Activated CD4-positive, alpha-beta T cell treated with anti-CD3 and anti-CD28 coated beads for 36 hours (primary cell): ENCODE data around the gene CLDN6. TPM values are rescaled to one million over a fixed set of nuclear protein-coding genes. Genes with fewer than 3 reads are reported as not detected.

Source experiments
- ATAC-seq: fragments of 200-7000 bp; cut with Tn5 transposase; one replicate; pipeline ENCODE4 v1.10.0; 2021; ENCODE audit warnings: mild to moderate bottlenecking, moderate library complexity
- CTCF ChIA-PET: fragments of 350-600 bp; sonication (Branson Sonifier 250); formaldehyde crosslinking; loops from one replicate; lab custom pipeline; 2021; ENCODE audit warnings: antibody characterized with exemption; lab: Charles Lee
- POLR2A ChIA-PET: fragments of 350-600 bp; sonication (Branson Sonifier 250); formaldehyde crosslinking; loops from one replicate; lab custom pipeline; 2021; ENCODE audit warnings: antibody characterized with exemption, inconsistent platforms; lab: Charles Lee
- DNase-seq: peaks from one replicate; pipeline ENCODE4 v3.0.0-alpha.2; 2020
- H3K27ac Mint-ChIP-seq: one replicate; pipeline ENCODE4 v1.8.0; 2021; ENCODE audit warnings: mixed read lengths
- H3K27me3 Mint-ChIP-seq: one replicate; pipeline ENCODE4 v1.8.0; 2021; ENCODE audit warnings: mixed read lengths
- H3K36me3 Mint-ChIP-seq: one replicate; pipeline ENCODE4 v1.8.0; 2021; ENCODE audit warnings: low read depth, mixed read lengths
- H3K4me1 Mint-ChIP-seq: one replicate; pipeline ENCODE4 v1.8.0; 2021; ENCODE audit warnings: mixed read lengths
- H3K4me3 Mint-ChIP-seq: one replicate; pipeline ENCODE4 v1.8.0; 2021; ENCODE audit warnings: mild to moderate bottlenecking, moderate library complexity, mixed read lengths
- H3K9me3 Mint-ChIP-seq: one replicate; pipeline ENCODE4 v1.8.0; 2021; ENCODE audit warnings: low read depth, mixed read lengths
- intact Hi-C, 2 experiments: fragments of 100-400 bp; cut with DNase I in 1 of 2; cut with micrococcal nuclease in 1 of 2; formaldehyde crosslinking; loops; one replicate each; pipeline versions ENCODE4 v1.14.2 to v1.15.1; 2022 to 2024; cut with DNase I, micrococcal nuclease
- total RNA-seq, 2 experiments: library from RNA; stranded (reverse); gene quantifications; one replicate each; pipeline ENCODE4 v1.2.3, GENCODE V29; 2021

Gene CLDN6, protein sequence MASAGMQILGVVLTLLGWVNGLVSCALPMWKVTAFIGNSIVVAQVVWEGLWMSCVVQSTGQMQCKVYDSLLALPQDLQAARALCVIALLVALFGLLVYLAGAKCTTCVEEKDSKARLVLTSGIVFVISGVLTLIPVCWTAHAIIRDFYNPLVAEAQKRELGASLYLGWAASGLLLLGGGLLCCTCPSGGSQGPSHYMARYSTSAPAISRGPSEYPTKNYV
- total RNA-seq: not detected

DNA sequence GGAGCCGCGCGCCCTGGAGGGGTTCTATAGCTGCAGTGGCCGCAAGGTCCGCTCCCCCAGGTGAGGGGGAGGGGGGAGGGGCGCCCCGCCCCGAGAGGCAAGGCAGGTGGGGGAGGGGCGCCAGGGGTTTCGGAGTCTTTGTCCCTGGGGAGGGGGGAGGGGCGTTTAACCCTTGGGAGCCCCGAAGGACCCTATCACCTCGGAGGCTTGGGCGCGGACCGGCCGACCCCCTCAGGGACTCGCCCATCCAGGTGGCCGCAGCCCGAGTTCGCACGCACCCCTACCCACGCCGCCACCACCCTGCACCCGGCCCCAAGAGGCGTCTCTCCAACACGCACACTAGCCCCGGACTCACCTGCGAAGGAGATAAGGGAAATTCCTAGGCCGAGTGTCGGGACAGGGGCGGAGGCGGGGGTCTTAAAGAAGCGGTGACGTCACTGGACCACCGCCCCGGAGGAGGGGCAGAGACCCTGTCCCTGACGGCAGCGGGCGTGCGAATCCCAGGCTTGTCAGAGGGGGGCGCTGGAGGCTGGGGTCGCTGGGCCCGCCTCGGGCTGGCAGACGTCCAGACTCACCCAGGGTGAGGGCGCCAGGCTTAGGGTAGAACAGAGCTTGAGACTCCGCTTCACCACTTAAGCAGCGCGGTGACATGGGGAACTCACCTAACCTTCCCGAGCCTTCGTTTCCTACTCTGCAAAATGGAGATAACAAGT lies at the start of gene CLDN6:
TSS of gene CLDN6 (minus strand) at position 390 of the 713 bp plus-strand sequence. CDS start 2,162 bp downstream, outside the sequence.
- ChIA-PET POLR2A (no interaction called here), CTCF (interaction anchor here (0.6 to 1.0 kb wide), 2 partner anchors 10 to 17 kb away, joined by 3 read pairs; no protein-coding TSS in a partner anchor)
- Mint-ChIP-seq H3K36me3 (no peaks in the 10 kb centered on the region), H3K27me3 (peaks cover 7% of the 10 kb centered on the region), H3K4me1 (peaks cover 35% of the 10 kb centered on the region), H3K4me3 (no peak within 1 kb of the TSS), H3K27ac (no peak within 1 kb of the TSS), H3K9me3 (no peaks in the 10 kb centered on the region)
- ATAC-seq: no peak
- peak; percentile 76 for DNase-seq
- intact Hi-C loops: no loop called here

DNA sequence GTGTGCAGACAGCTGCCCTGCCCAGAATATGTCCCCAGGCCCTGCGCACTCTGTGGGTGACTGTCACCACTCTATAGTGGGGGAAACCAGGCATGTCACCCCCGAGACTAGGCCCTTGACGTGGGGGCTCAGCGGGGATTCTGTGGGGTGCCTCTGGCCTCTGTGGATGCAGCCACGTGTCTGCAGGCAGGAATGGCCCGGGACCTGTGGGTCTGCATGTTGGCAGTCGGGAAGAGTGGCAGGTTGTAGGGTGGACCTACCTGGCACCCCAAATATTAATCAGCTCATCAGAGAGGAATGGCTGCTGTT lies 48.4 kb upstream of the CLDN6 start:
- intact Hi-C loops: loop anchor here in 1 of 2 experiments (5.0 kb wide), 1 partner anchor 436 kb away; the partner anchor contains the start of gene CLUAP1
- POLR2A ChIA-PET: interaction anchor here (0.5 to 4.7 kb wide), 4 partner anchors 10 to 1096 kb away, joined by 3 to 48 read pairs (median 4); partner anchors contain the start of gene ZNF213
- DNase-seq (no peak), ATAC-seq (no peak)
- peaks cover 69% of the 10 kb centered on the region for H3K4me1 Mint-ChIP-seq
- H3K27me3 Mint-ChIP-seq: no peaks in the 10 kb centered on the region
- H3K27ac Mint-ChIP-seq: peak overlapping the region; percentile 100
- CTCF ChIA-PET: interaction anchor here (0.9 to 6.7 kb wide), 3 partner anchors 34 to 62 kb away, joined by 3 to 65 read pairs (median 3); no protein-coding TSS in a partner anchor
- peak overlapping the region; percentile 100 for H3K4me3 Mint-ChIP-seq
- peaks cover 48% of the 10 kb centered on the region for H3K36me3 Mint-ChIP-seq
- H3K9me3 Mint-ChIP-seq: no peaks in the 10 kb centered on the region

DNA sequence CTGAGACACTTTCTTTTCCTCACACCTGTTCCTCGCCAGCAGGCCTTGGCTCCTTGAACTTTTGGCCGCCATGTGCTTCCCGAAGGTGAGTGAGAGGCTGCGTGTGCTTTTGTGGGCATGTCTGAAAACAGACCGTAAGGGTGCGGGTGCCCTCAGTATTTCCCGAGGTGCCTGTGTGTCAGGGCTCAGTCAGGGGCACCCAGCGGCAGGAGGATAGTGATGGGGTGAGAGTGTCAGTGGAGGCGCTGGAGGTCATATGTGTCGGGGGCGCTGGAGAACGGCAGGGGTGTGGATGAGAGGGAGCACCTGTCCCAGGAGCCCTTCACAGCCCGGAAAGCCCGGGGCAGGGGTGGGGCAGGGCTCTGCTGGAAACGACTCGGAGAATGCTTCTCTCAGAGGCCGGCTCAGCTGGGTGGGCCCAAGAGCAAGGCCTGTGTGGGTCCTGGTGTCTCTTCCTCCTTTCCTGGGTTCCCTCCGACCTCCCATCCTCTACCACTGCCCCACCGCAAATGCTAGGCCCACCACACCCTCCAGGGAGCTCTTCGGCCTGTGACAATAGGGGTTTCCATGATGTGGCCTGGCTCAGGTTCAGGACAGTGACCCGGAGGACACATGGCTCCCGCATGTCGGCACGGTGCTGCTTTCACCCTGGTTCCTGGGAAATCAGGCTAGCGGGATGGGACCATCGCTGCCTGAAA lies 47.9 kb upstream of the CLDN6 start:
- Mint-ChIP-seq H3K27me3 (no peaks in the 10 kb centered on the region), H3K36me3 (peaks cover 48% of the 10 kb centered on the region), H3K9me3 (no peaks in the 10 kb centered on the region), H3K4me3 (peak overlapping the region; percentile 100), H3K27ac (peak overlapping the region; percentile 100), H3K4me1 (peaks cover 64% of the 10 kb centered on the region)
- POLR2A ChIA-PET: interaction anchor here (0.5 to 4.7 kb wide), 9 partner anchors 10 to 1095 kb away, joined by 3 to 48 read pairs (median 4); partner anchors contain the start of gene ZNF213
- CTCF ChIA-PET: interaction anchor here (0.8 to 6.7 kb wide), 9 partner anchors 10 to 85 kb away, joined by 3 to 65 read pairs (median 4); no protein-coding TSS in a partner anchor
- intact Hi-C loops: loop anchor here (1.0 to 5.0 kb wide), 3 partner anchors 11 to 436 kb away; partner anchors contain the start of gene CLUAP1 (in 1 of the 2)
- ATAC-seq (peak; percentile 4), DNase-seq (no peak)

DNA sequence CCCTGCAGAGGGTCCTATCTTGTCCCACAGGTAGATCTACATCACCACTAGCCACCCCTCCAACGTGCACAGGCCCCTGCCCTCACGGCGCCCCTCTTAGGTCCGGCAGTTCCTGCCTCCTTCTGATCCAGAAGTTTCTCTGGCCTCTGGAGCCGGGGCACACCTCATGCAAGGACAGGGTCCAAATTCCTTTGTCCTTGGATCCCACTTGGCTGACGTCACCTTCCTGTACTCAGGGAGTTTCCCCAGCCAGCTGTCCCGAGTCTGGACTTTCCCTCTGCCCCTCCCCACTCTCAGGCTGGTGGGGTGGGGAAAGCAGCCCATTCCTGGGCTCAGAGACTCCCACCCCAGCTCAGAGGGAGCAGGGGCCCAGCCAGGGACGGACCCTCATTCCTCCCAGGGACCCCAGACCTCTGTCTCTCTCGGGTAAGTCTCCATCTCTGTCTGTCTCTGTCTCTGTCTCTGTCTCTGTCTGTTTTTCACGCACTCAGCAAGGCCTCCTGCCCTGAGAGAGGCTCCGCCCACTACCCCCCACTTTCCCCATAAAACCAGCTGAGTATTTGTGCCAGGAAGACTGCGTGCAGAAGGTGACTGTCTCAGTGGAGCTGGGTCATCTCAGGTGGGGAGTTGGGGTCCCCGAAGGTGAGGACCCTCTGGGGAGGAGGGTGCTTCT lies 47.2 kb upstream of the CLDN6 start, which contains the start of gene IL32:
TSS of gene IL32 (plus strand) at position 572 of the 673 bp plus-strand sequence. CDS start 172 bp downstream, outside the sequence.
- intact Hi-C loops: loop anchor here (1.0 to 5.0 kb wide), 3 partner anchors 12 to 437 kb away; partner anchors contain the start of gene CLUAP1 (in 1 of the 2)
- Mint-ChIP-seq H3K27ac (peak within 1 kb of the TSS; percentile 100), H3K4me3 (peak within 1 kb of the TSS; percentile 100), H3K9me3 (no peaks in the 10 kb centered on the region), H3K36me3 (peaks cover 46% of the 10 kb centered on the region), H3K4me1 (peaks cover 64% of the 10 kb centered on the region), H3K27me3 (no peaks in the 10 kb centered on the region)
- ATAC-seq (peak; percentile 62), DNase-seq (peak; percentile 90)
- CTCF ChIA-PET: interaction anchor here (0.8 to 6.7 kb wide), 8 partner anchors 11 to 85 kb away, joined by 3 to 65 read pairs (median 7); no protein-coding TSS in a partner anchor
- POLR2A ChIA-PET: interaction anchor here (0.6 to 4.7 kb wide), 7 partner anchors 11 to 220 kb away, joined by 3 to 48 read pairs (median 4); no protein-coding TSS in a partner anchor

DNA sequence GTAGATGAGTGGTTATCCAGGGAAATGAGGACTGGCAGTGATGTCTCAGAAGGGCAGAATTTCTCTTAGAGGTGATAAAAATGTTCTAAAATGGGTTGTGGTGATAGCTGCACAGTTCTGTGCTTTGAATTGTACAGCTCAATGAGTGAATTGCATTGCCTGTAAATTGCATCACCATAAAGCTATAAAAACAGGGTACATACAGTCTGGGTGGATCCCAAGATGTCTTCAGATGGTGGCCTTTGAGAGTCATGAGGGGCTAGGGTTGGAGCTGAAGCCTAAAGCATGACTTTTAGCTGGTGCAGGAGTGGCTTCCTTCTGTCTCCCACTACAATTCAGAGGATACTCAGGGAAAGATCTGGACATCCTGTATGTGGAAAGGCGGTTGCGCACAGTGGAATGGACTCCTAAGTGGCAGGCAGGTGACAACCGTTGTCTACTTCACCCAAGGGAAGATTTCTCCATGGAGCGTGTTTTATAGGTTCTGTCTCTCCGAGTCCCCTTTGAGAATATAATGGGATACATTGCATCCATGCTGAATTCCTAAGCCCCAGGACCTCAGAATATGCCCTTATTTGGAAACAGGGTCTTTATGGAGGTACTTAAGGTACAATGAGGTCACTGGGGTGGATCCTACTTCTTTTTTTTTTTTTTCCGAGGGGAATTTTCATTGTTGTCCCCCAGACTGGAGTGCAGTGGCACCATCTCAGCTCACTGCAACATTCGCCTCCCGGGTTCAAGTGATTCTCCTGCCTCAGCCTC lies 45.8 kb upstream of the CLDN6 start:
- peak overlapping the region; percentile 100 for H3K27ac Mint-ChIP-seq

DNA sequence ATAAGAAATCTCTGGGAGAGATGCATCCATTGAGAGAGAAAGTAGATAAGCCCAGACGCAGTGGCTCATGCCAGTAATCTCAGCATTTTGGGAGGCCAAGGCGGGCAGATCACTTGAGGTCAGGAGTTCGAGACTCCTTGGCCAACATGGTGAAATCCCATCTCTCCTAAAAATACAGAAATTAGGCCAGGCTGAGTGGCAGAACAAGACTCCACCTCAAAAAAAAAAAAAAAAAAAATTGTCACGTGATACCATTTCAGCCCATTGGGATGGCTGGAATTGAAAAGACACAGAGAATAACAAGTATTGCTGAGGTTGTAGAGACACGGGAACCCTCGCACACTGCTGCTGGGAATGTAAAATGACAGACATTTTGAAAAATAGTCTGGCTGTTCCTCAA lies 44.6 kb upstream of the CLDN6 start:
- Mint-ChIP-seq H3K27ac (peak overlapping the region; percentile 100), H3K27me3 (no peaks in the 10 kb centered on the region), H3K9me3 (no peaks in the 10 kb centered on the region), H3K4me3 (no peak overlapping the region), H3K36me3 (peaks cover 23% of the 10 kb centered on the region), H3K4me1 (peaks cover 55% of the 10 kb centered on the region)
- intact Hi-C loops: no loop called here
- ChIA-PET CTCF (interaction anchor here (2.5 to 6.7 kb wide), 3 partner anchors 15 to 66 kb away, joined by 9 to 65 read pairs (median 18); no protein-coding TSS in a partner anchor), POLR2A (no interaction called here)
- DNase-seq (no peak), ATAC-seq (no peak)

More for the DNA sequence above, 45.8 kb upstream of the CLDN6 start:
- ATAC-seq: no peak
- DNase-seq: no peak
- intact Hi-C loops: no loop called here
- POLR2A ChIA-PET: interaction anchor here (0.6 to 4.7 kb wide), 3 partner anchors 12 to 41 kb away, joined by 3 to 48 read pairs (median 3); no protein-coding TSS in a partner anchor
- Mint-ChIP-seq H3K9me3 (no peaks in the 10 kb centered on the region), H3K27me3 (no peaks in the 10 kb centered on the region), H3K4me1 (peaks cover 61% of the 10 kb centered on the region), H3K36me3 (peaks cover 34% of the 10 kb centered on the region), H3K4me3 (peak overlapping the region; percentile 45)
- CTCF ChIA-PET: interaction anchor here (0.5 to 6.7 kb wide), 13 partner anchors 11 to 193 kb away, joined by 3 to 65 read pairs (median 5); partner anchors contain the start of gene MEFV

DNA sequence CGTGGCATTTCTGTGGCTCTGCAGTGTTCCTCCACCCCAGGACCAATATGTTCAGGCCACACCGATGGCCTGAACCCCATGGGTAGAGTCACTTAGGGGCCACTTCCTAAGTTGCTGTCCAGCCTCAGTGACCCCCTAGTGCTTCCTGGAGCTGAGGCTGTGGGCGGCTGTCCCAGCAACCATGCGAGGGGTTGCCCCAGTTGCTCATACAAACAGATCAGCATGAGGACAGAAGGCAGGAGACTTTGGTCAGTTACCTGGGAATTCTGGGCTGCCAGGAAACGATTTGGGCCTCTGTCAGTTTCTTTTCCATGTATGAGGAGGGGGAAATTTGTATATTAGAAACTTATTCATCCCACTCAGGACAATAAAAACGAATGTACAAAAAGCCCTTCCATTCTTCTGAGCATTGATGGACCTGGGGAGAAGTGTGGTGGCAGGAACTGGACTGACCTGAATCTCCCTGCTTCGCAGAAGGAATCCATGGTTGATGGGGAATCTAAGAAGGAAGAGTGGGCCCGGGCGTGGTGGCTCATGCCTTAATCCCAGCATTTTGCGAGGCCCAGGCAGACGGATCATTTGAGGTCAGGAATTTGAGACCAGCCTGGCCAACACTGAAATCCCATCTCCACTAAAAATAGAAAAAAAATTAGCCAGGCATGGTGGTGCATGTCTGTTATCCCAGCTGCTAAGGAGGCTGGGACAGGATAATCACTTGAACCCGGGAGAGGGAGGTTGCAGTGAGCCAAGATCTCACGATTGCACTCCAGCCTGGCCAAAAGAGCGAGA lies 42.5 kb upstream of the CLDN6 start:
- ATAC-seq: no peak
- H3K36me3 Mint-ChIP-seq: peaks cover 9% of the 10 kb centered on the region
- intact Hi-C loops: no loop called here
- DNase-seq: no peak
- H3K27ac Mint-ChIP-seq: peak overlapping the region; percentile 93
- peaks cover 66% of the 10 kb centered on the region for H3K4me1 Mint-ChIP-seq
- peak overlapping the region; percentile 78 for H3K4me3 Mint-ChIP-seq
- H3K9me3 Mint-ChIP-seq: no peaks in the 10 kb centered on the region
- ChIA-PET POLR2A (no interaction called here), CTCF (interaction anchor here (0.6 to 5.2 kb wide), 11 partner anchors 29 to 123 kb away, joined by 3 to 83 read pairs (median 4); partner anchors contain the start of gene ZSCAN10)
- no peaks in the 10 kb centered on the region for H3K27me3 Mint-ChIP-seq

DNA sequence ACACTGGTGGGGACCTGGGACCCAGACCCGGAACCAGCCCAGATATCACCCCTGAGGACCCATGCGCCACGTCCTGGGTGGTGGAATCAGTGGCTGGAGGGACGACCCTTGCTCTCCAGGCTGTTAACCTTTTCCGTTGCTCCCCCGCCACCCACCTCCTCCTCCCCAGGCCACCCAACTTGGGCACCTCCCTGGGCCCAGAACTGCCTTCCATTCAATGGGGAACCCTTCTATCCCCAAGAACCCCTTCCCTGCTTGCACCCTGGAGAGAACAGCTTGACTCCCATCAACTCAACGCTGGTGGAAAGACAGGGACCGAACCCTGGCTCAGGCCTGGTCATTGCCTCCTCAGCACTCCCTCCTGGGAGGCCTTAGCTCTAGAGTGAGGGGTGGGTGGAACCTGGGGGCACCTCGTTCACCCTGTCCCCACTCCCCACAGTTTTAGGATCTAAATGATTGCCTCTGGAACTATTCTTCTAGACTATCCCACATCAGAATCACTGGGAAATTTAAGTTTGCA lies 41.8 kb upstream of the CLDN6 start:
- intact Hi-C loops: loop anchor here (1.0 to 5.0 kb wide), 11 partner anchors 31 to 107 kb away; partner anchors contain the start of genes HCFC1R1 (in 1 of the 2), THOC6 (in 1 of the 2) and TNFRSF12A (in 1 of the 2)
- peaks cover 11% of the 10 kb centered on the region for H3K36me3 Mint-ChIP-seq
- H3K9me3 Mint-ChIP-seq: no peaks in the 10 kb centered on the region
- H3K27me3 Mint-ChIP-seq: no peaks in the 10 kb centered on the region
- H3K27ac Mint-ChIP-seq: peak overlapping the region; percentile 93
- DNase-seq: peak; percentile 61
- peaks cover 66% of the 10 kb centered on the region for H3K4me1 Mint-ChIP-seq
- peak overlapping the region; percentile 78 for H3K4me3 Mint-ChIP-seq
- ChIA-PET CTCF (interaction anchor here (0.7 to 4.0 kb wide), 11 partner anchors 28 to 109 kb away, joined by 3 to 83 read pairs (median 4); partner anchors contain the start of gene ZSCAN10), POLR2A (interaction anchor here (1.1 kb wide), 1 partner anchor 70 kb away, joined by 3 read pairs; no protein-coding TSS in a partner anchor)
- no peak for ATAC-seq
